ENCODE data around the gene PRSS50.

- TF ChIP-seq CTCF (conservative IDR thresholded peaks at IDR 0.05) (no peak), ZFX (IDR thresholded peaks at IDR 0.05) (no peak)
Measured at GRCh38 chr3:46709157-46709654, 8.5 kb downstream of the PRSS50 start.
